SK-N-MC (cell line): Measurements from ENCODE around the gene GDF9.

ENCODE experiments used
- EZH2 ChIP-seq: fragments of 200-600 bp; sonication (generic); IDR thresholded peaks from one replicate; pipeline ENCODE4 v1.6.1; 2017; ENCODE audit warnings: antibody characterized with exemption
- FOXP2 ChIP-seq: optimal IDR thresholded peaks from 2 replicates; pipeline ENCODE3; 2011; ENCODE audit warnings: mild to moderate bottlenecking, moderate library complexity; ENCODE audit not compliant: insufficient read depth; ENCODE audit errors: extremely low read length, control extremely low read depth
- POLR2AphosphoS5 ChIP-seq: IDR thresholded peaks from 2 replicates; pipeline ENCODE4 v1.6.1; 2012; ENCODE audit warnings: mild to moderate bottlenecking, low read depth, low read length, borderline replicate concordance

- no peak for TF ChIP-seq POLR2AphosphoS5
- no peak for TF ChIP-seq EZH2
- no peak for TF ChIP-seq FOXP2
Measured at GRCh38 chr5:132821791-132822190, 44.5 kb downstream of the GDF9 start.
